CD14-positive monocyte (primary cell): ENCODE measurements around the gene TANC1. TPM values are rescaled to one million over a fixed set of nuclear protein-coding genes. Genes with fewer than 3 reads are reported as not detected.

Experiments used
- DNase-seq, 3 donors: peaks; one replicate each; pipeline ENCODE4 v3.0.0-alpha.2; 2011 to 2022
- H2AFZ ChIP-seq: 2 replicates; pipeline ENCODE4 v1.6.0; 2012; ENCODE audit warnings: mild to moderate bottlenecking, low read depth, low read length, inconsistent platforms; ENCODE audit not compliant: insufficient read depth, poor library complexity, severe bottlenecking
- H3K27ac ChIP-seq, 2 donors: 1 replicate in 1 of 2; 2 replicates in 1 of 2; pipeline ENCODE4 v1.5.1; 2012 to 2013; ENCODE audit warnings: low read length in 2 of 2, control low read depth in 1 of 2, inconsistent platforms in 1 of 2, low read depth in 1 of 2, mild to moderate bottlenecking in 1 of 2
- H3K27me3 ChIP-seq, 2 donors: one replicate each; pipeline versions ENCODE4 v1.6.0 to v1.6.1; 2011 to 2013; ENCODE audit warnings: low read length in 2 of 2; ENCODE audit not compliant: control insufficient read depth in 2 of 2, insufficient read depth in 2 of 2
- H3K36me3 ChIP-seq, 2 donors: replicated peaks in 1 of 2; 1 replicate in 1 of 2; 2 replicates in 1 of 2; pipeline versions ENCODE4 v1.5.1 to v1.6.1; 2012 to 2013; ENCODE audit warnings: low read length in 2 of 2, control low read depth in 1 of 2, inconsistent platforms in 1 of 2, mild to moderate bottlenecking in 1 of 2; ENCODE audit not compliant: insufficient read depth in 2 of 2, control insufficient read depth in 1 of 2
- H3K4me1 ChIP-seq, 2 donors: 1 replicate in 1 of 2; 2 replicates in 1 of 2; pipeline versions ENCODE4 v1.5.1 to v1.6.1; 2012 to 2013; ENCODE audit warnings: low read length in 2 of 2, control low read depth in 1 of 2, inconsistent platforms in 1 of 2, mild to moderate bottlenecking in 1 of 2, moderate library complexity in 1 of 2; ENCODE audit not compliant: insufficient read depth in 2 of 2, control insufficient read depth in 1 of 2
- H3K4me2 ChIP-seq: replicated peaks from 2 replicates; pipeline ENCODE3; 2012; ENCODE audit warnings: low read length, moderate library complexity, mild to moderate bottlenecking; ENCODE audit not compliant: poor library complexity, severe bottlenecking; ENCODE audit errors: extremely low read depth
- H3K4me3 ChIP-seq, 3 experiments: fragments of 200-600 bp in 1 of 3; sonication (generic) in 1 of 3; replicated peaks in 1 of 3; 1 replicate in 2 of 3; 2 replicates in 1 of 3; pipeline ENCODE4 v1.5.1; 2011 to 2013; ENCODE audit warnings: low read length in 3 of 3, mild to moderate bottlenecking in 3 of 3, control low read depth in 2 of 3, low read depth in 2 of 3, inconsistent platforms in 1 of 3, moderate library complexity in 1 of 3
- H3K79me2 ChIP-seq: 2 replicates; pipeline ENCODE4 v1.6.0; 2012; ENCODE audit warnings: mild to moderate bottlenecking, control low read depth, inconsistent platforms, low read length, moderate library complexity; ENCODE audit not compliant: insufficient read depth
- H3K9ac ChIP-seq: 2 replicates; pipeline ENCODE4 v1.6.0; 2017; ENCODE audit warnings: low read length, mild to moderate bottlenecking; ENCODE audit not compliant: insufficient read depth, poor library complexity, severe bottlenecking
- H3K9me3 ChIP-seq, 2 donors: replicated peaks in 1 of 2; 1 replicate in 1 of 2; 2 replicates in 1 of 2; pipeline versions ENCODE4 v1.5.1 to v1.6.1; 2012 to 2013; ENCODE audit warnings: low read length in 2 of 2, control low read depth in 1 of 2; ENCODE audit not compliant: control insufficient read depth in 1 of 2, insufficient read depth in 1 of 2
- H4K20me1 ChIP-seq: 2 replicates; pipeline ENCODE4 v1.6.0; 2012; ENCODE audit warnings: mild to moderate bottlenecking, low read length, control low read depth, moderate library complexity; ENCODE audit not compliant: insufficient read depth
- H3K27ac Mint-ChIP-seq, 7 donors: one replicate each; pipeline ENCODE4 v1.8.0; 2020; ENCODE audit warnings: mild to moderate bottlenecking in 7 of 7, mixed read lengths in 7 of 7, moderate library complexity in 6 of 7, inconsistent platforms in 2 of 7
- H3K27me3 Mint-ChIP-seq, 3 donors: one replicate each; pipeline ENCODE4 v1.8.0; 2021 to 2022; ENCODE audit warnings: low read depth in 3 of 3, mild to moderate bottlenecking in 3 of 3, mixed read lengths in 3 of 3, moderate library complexity in 3 of 3, inconsistent platforms in 1 of 3
- H3K36me3 Mint-ChIP-seq, 2 donors: one replicate each; pipeline ENCODE4 v1.8.0; 2020; ENCODE audit warnings: mixed read lengths in 2 of 2, inconsistent platforms in 1 of 2, mild to moderate bottlenecking in 1 of 2
- H3K4me1 Mint-ChIP-seq: one replicate; pipeline ENCODE4 v1.8.0; 2020; ENCODE audit warnings: mild to moderate bottlenecking, mixed read lengths
- H3K4me3 Mint-ChIP-seq, 2 donors: one replicate each; pipeline ENCODE4 v1.8.0; 2020; ENCODE audit warnings: mild to moderate bottlenecking in 2 of 2, mixed read lengths in 2 of 2, moderate library complexity in 1 of 2
- H3K9me3 Mint-ChIP-seq, 7 donors: one replicate each; pipeline ENCODE4 v1.8.0; 2020 to 2022; ENCODE audit warnings: mixed read lengths in 7 of 7, mild to moderate bottlenecking in 6 of 7, moderate library complexity in 6 of 7, inconsistent platforms in 2 of 7
- CTCF ChIP-seq: fragments of 200-600 bp; IDR thresholded peaks from one replicate; pipeline ENCODE4 v1.8.0; 2022; ENCODE audit warnings: antibody characterized with exemption, mild to moderate bottlenecking
- WGBS: methylation state at CpG from one replicate; pipeline ENCODE4 v1.1.5; 2013; ENCODE audit warnings: missing lambda C conversion rate; ENCODE audit not compliant: insufficient coverage; 5-methylcytosine and 5-hydroxymethylcytosine counted together
- intact Hi-C, 2 donors: fragments of 100-400 bp; cut with micrococcal nuclease; formaldehyde crosslinking; loops; one replicate each; pipeline versions ENCODE4 v1.15.0 to v1.15.1; 2023
- polyA plus RNA-seq, 3 donors: library from polyadenylated mRNA; depleted of rRNA in 1 of 3; unstranded in 2 of 3; stranded (reverse) in 1 of 3; fragments of 300-500 nt in 2 of 3; fragments of >200 nt in 1 of 3; fragmentation: Illumina TruSeq in 2 of 3; gene quantifications; 1 replicate in 2 of 3; 2 replicates in 1 of 3; pipeline ENCODE4 v1.2.3, GENCODE V29; 2012 to 2021

Gene TANC1
- polyA plus RNA-seq, 3 donors, result 0.04 TPM; not detected in 2

DNA sequence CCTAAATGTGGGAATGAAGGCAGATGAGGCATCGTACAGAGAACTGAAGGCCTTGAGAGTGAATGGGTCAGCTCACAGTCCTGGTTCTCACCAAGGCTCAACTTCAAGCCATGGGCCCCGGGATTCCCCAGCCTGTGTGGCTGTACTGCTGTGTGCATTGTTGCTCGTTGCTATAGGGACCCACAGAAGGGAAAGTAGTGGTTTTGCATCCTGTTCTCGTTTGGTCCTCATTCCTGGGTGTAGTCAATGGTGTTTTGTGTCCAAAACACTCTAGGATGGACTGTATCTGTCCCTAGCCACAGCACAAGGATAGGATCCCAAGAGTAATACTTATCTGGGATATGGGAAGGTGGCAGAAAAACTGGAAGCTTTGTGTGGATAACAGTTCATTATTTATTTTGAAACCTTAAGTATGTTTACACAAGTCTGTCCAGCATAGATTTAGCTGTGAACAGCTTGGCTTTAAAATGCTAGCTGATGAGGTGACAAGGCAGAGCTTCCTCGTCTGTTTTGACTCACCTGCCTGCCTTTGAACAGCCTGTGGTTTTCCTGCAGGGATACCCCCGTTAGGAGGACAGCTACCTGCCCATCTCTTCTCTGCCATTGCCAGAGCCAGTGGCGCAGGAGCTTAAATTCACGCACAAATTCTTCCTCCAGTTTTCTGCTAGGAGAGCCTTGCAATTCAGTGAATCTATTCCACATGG is 233.1 kb downstream of the TANC1 start:
- intact Hi-C loops, result no loop called here
- H3K4me3 Mint-ChIP-seq, result no peak overlapping the region
- DNase-seq, result no peak
- H3K4me1 Mint-ChIP-seq, result no peaks in the 10 kb centered on the region
- Histone ChIP-seq H3K36me3 (no peaks in the 10 kb centered on the region), H3K4me3 (no peak overlapping the region), H3K4me1 (no peaks in the 10 kb centered on the region), H3K27ac (no peak overlapping the region), H3K9ac (no peak overlapping the region), H2AFZ (no peak overlapping the region), H3K79me2 (no peaks in the 10 kb centered on the region), H3K27me3 (no peaks in the 10 kb centered on the region), H3K4me2 (no peak overlapping the region), H4K20me1 (no peaks in the 10 kb centered on the region), H3K9me3 (no peaks in the 10 kb centered on the region)
- H3K27me3 Mint-ChIP-seq, result peaks cover 0 to 2% (median 0%) of the 10 kb centered on the region in 3 donors
- no peaks in the 10 kb centered on the region for H3K9me3 Mint-ChIP-seq
- H3K27ac Mint-ChIP-seq, result peak overlapping the region in 1 of 7 donors; percentile 26
- TF ChIP-seq CTCF, result no peak
- WGBS, result 91% methylated on average over 6 of the region's 8 CpGs
- H3K36me3 Mint-ChIP-seq, result no peaks in the 10 kb centered on the region

GRCh38 chr2:159202568-159203071 is 234.2 kb downstream of the TANC1 start:
- Mint-ChIP-seq H3K4me1 (no peaks in the 10 kb centered on the region), H3K27ac (no peak overlapping the region), H3K4me3 (no peak overlapping the region), H3K36me3 (no peaks in the 10 kb centered on the region), H3K9me3 (no peaks in the 10 kb centered on the region), H3K27me3 (peaks cover 0 to 2% (median 0%) of the 10 kb centered on the region in 3 donors)
- Histone ChIP-seq H3K4me1 (no peaks in the 10 kb centered on the region), H4K20me1 (no peaks in the 10 kb centered on the region), H2AFZ (no peak overlapping the region), H3K4me3 (no peak overlapping the region), H3K9me3 (no peaks in the 10 kb centered on the region), H3K79me2 (no peaks in the 10 kb centered on the region), H3K9ac (no peak overlapping the region), H3K4me2 (no peak overlapping the region), H3K27ac (no peak overlapping the region), H3K36me3 (no peaks in the 10 kb centered on the region), H3K27me3 (no peaks in the 10 kb centered on the region)
- no peak for TF ChIP-seq CTCF
- DNase-seq, result no peak
- 98% methylated on average over 4 of the region's 4 CpGs for WGBS
- intact Hi-C loops, result no loop called here
